Left renal cortex interstitium (tissue), 4 donors: ENCODE measurements around the gene TTC7B. TPM values are rescaled to one million over a fixed set of nuclear protein-coding genes. Genes with fewer than 3 reads are reported as not detected.

Source experiments
- DNase-seq, 4 donors: peaks; one replicate each; pipeline ENCODE4 v3.0.0-alpha.2; 2013; ENCODE audit warnings: low read depth in 4 of 4, low spot score in 2 of 4, missing footprints in 1 of 4
- polyA plus RNA-seq, 4 donors: library from polyadenylated mRNA; unstranded; fragments of 120-200 nt; gene quantifications; one replicate each; pipeline ENCODE4 v1.2.1, GENCODE V29; 2013; ENCODE audit not compliant: insufficient read length in 4 of 4

Gene TTC7B
- polyA plus RNA-seq, 4 donors, result 42.1 to 52.1 (median 45.3) TPM

GRCh38 chr14:90505531-90505930, 310.7 kb downstream of the TTC7B start:
- DNase-seq, result no peak

- DNase-seq, result no peak
Measured at GRCh38 chr14:90504643-90505042, 311.6 kb downstream of the TTC7B start.

GRCh38 chr14:90503582-90503981, 312.6 kb downstream of the TTC7B start:
- DNase-seq, result no peak

- no peak for DNase-seq
Measured at GRCh38 chr14:90502760-90503159, 313.5 kb downstream of the TTC7B start.

- DNase-seq, result no peak
Measured at GRCh38 chr14:90500665-90501370, 315.4 kb downstream of the TTC7B start.

- DNase-seq, result no peak
Measured at GRCh38 chr14:90499908-90500664, 316.1 kb downstream of the TTC7B start.

GRCh38 chr14:90499121-90499520, 317.1 kb downstream of the TTC7B start:
- DNase-seq, result no peak

GRCh38 chr14:90498198-90498597, 318.0 kb downstream of the TTC7B start:
- DNase-seq, result no peak

- DNase-seq, result no peak
Measured at GRCh38 chr14:90496379-90496778, 319.9 kb downstream of the TTC7B start.

GRCh38 chr14:90495357-90496276, 320.6 kb downstream of the TTC7B start:
- peak; percentile 63 to 86 (median 72) for DNase-seq

- DNase-seq, result no peak
Measured at GRCh38 chr14:90491911-90492531, 324.2 kb downstream of the TTC7B start.

GRCh38 chr14:90491221-90491885, 324.9 kb downstream of the TTC7B start:
- no peak for DNase-seq

- no peak for DNase-seq
Measured at GRCh38 chr14:90490720-90491050, 325.5 kb downstream of the TTC7B start.

GRCh38 chr14:90489916-90490719, 326.1 kb downstream of the TTC7B start:
- DNase-seq, result no peak

- no peak for DNase-seq
Measured at GRCh38 chr14:90489306-90489705, 326.9 kb downstream of the TTC7B start.

- no peak for DNase-seq
Measured at GRCh38 chr14:90488256-90488655, 328.0 kb downstream of the TTC7B start.

GRCh38 chr14:90487462-90487861, 328.8 kb downstream of the TTC7B start:
- DNase-seq, result no peak

- DNase-seq, result peak in 1 of 4 donors; percentile 10
Measured at GRCh38 chr14:90487031-90487430, 329.2 kb downstream of the TTC7B start.

GRCh38 chr14:90484291-90484690, 331.9 kb downstream of the TTC7B start:
- no peak for DNase-seq
